ENCODE results near the gene DCUN1D2.

DNA sequence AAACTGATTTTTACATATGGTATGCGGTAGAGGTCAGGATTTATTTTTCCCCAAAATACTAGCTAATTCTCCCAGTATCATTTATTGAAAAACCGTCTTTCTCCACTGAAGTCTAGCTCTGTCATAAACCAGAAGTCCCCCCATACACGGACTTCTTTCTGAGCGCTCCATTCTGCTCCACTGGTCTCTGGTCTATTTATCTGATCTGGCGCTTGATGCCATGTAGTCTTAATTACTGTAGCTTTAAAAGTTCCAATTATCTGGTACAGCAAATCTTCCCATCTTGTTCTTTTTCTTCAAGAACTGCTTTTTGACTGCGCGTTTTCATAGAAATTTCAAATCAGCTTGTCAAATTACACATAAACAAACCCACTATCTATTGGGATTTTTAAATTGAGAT is 13.7 kb downstream of the DCUN1D2 start:
- TF ChIP-seq, protein P1, sequence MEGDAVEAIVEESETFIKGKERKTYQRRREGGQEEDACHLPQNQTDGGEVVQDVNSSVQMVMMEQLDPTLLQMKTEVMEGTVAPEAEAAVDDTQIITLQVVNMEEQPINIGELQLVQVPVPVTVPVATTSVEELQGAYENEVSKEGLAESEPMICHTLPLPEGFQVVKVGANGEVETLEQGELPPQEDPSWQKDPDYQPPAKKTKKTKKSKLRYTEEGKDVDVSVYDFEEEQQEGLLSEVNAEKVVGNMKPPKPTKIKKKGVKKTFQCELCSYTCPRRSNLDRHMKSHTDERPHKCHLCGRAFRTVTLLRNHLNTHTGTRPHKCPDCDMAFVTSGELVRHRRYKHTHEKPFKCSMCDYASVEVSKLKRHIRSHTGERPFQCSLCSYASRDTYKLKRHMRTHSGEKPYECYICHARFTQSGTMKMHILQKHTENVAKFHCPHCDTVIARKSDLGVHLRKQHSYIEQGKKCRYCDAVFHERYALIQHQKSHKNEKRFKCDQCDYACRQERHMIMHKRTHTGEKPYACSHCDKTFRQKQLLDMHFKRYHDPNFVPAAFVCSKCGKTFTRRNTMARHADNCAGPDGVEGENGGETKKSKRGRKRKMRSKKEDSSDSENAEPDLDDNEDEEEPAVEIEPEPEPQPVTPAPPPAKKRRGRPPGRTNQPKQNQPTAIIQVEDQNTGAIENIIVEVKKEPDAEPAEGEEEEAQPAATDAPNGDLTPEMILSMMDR (IDR thresholded peaks at IDR 0.05; ENCODE audit: low read depth, low read length, poor library complexity, severe bottlenecking) = no peak
- TF ChIP-seq EZH2phosphoT487 (IDR thresholded peaks at IDR 0.05; ENCODE audit: borderline replicate concordance, low read length) = no peak
